Measurements from ENCODE around the gene MRLN. TPM values are rescaled to one million over a fixed set of nuclear protein-coding genes. Genes with fewer than 3 reads are reported as not detected.

The MRLN gene
- total RNA-seq, 1 donor from 2014 or later: not detected

DNA sequence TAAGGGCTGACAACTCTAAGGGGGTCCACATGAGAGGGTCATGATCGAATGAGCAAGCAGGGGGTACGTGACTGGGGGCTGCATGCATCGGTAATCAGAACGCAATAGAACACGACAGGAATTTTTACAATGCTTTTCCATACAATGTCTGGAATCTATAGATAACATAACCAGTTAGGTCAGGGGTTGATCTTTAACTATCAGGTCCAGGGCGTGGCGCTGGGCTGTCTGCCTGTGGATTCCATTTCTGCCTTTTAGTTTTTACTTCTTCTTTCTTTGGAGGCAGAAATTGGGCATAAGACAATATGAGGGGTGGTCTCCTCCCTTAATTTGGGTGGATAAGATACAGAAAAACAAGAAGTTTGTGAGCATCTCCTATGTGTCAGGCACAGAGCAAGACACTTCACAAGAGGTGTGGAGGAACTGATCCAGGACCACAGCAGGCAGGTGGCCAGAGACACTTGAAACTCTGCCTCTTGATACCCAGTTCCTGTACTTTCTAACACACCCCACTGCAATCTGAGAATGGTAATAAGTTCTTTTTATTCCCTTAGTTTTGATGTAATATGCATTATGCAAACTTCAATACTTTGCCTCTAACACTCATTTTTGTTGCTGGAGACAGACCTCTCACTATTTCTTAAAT, 18.0 kb upstream of the MRLN start:
- no peak for DNase-seq
- Histone ChIP-seq H3K27ac (no peak overlapping the region), H3K9me3 (no peaks in the 10 kb centered on the region), H3K36me3 (no peaks in the 10 kb centered on the region), H3K4me3 (no peak overlapping the region), H3K4me1 (no peaks in the 10 kb centered on the region), H3K27me3 (ENCODE audit: low read depth) (no peaks in the 10 kb centered on the region)
- TF ChIP-seq, protein P1, sequence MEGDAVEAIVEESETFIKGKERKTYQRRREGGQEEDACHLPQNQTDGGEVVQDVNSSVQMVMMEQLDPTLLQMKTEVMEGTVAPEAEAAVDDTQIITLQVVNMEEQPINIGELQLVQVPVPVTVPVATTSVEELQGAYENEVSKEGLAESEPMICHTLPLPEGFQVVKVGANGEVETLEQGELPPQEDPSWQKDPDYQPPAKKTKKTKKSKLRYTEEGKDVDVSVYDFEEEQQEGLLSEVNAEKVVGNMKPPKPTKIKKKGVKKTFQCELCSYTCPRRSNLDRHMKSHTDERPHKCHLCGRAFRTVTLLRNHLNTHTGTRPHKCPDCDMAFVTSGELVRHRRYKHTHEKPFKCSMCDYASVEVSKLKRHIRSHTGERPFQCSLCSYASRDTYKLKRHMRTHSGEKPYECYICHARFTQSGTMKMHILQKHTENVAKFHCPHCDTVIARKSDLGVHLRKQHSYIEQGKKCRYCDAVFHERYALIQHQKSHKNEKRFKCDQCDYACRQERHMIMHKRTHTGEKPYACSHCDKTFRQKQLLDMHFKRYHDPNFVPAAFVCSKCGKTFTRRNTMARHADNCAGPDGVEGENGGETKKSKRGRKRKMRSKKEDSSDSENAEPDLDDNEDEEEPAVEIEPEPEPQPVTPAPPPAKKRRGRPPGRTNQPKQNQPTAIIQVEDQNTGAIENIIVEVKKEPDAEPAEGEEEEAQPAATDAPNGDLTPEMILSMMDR (IDR thresholded peaks at IDR 0.05): no peak
- intact Hi-C loops (cut with DNase I): no loop called here
- ATAC-seq: no peak

DNA sequence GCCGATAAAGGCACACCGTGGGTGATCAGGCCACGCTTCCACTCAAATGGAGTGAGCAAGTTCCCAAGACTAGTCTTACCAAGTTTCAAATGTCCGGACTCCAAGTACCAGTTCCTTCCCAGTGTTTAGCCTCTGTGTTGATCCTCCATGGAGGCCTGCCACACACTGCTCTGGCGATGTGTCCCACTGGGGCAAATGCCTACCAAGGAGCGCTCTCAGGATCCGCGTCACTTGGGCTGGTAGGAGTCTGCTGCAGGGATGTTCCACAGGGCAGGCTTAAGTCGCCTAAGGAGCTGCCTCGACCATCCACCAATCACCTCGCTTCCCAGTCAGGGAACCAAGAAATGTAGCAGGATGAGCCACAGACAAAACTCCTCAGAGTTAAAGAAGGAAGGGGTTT, 17.4 kb upstream of the MRLN start:
- H3K36me3 ChIP-seq: no peaks in the 10 kb centered on the region
- intact Hi-C loops (cut with DNase I): no loop called here
- ATAC-seq (no peak), DNase-seq (no peak)
- TF ChIP-seq, protein P1 (IDR thresholded peaks at IDR 0.05): no peak
- H3K27ac ChIP-seq: no peak overlapping the region
- no peak overlapping the region for H3K4me3 ChIP-seq
- no peaks in the 10 kb centered on the region for H3K27me3 ChIP-seq (ENCODE audit: low read depth)
- H3K9me3 ChIP-seq: no peaks in the 10 kb centered on the region
- no peaks in the 10 kb centered on the region for H3K4me1 ChIP-seq

DNA sequence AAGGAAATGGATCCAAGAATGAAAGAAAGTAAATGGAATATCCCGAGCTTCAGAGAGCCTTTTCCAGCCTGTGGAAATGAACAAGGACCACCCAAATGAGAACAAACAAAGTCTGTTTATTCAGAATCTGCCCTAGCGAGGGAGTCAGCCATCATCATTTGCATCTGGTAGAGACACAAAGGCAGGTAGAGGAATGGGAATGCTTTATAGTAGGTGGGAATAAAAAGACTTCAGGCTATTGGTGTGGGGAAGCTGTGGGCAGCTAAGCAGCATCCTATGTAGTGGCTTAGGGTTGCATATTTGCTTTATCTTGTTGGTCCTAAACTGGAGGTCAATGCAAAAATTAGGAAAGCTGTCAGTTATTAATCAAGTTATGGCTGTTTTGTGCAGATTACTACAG, 9.2 kb upstream of the MRLN start:
- H3K4me3 ChIP-seq: no peak overlapping the region
- ATAC-seq (no peak), DNase-seq (no peak)
- TF ChIP-seq, protein P1 (IDR thresholded peaks at IDR 0.05): no peak
- no peaks in the 10 kb centered on the region for H3K4me1 ChIP-seq
- H3K27ac ChIP-seq: no peak overlapping the region
- intact Hi-C loops (cut with DNase I): no loop called here
- H3K27me3 ChIP-seq (ENCODE audit: low read depth): no peaks in the 10 kb centered on the region
- H3K36me3 ChIP-seq: no peaks in the 10 kb centered on the region
- no peaks in the 10 kb centered on the region for H3K9me3 ChIP-seq

DNA sequence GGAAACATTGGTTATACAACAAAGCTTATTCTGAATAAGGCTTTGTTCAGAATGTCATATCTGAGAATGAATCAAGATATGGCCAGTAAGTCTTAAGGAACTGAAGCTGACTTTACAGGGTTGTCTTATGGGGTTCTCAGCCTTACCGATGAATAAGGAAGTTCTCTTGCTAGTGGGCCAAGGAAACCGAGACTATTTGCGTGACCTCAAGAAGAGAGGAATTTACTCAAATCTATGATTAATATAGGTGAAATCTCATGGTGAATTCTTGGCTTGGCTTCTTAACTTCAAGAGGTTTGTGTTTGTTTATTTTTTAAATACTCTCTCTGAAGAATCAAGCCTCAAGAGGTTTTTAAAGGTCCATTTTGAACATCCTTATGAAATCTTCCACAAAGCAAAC, 4.7 kb upstream of the MRLN start:
- Histone ChIP-seq H3K9me3 (no peaks in the 10 kb centered on the region), H3K4me1 (no peaks in the 10 kb centered on the region), H3K27ac (no peak overlapping the region), H3K4me3 (no peak overlapping the region), H3K27me3 (ENCODE audit: low read depth) (no peaks in the 10 kb centered on the region), H3K36me3 (no peaks in the 10 kb centered on the region)
- ATAC-seq (no peak), DNase-seq (no peak)
- intact Hi-C loops (cut with DNase I): no loop called here
- TF ChIP-seq, protein P1 (IDR thresholded peaks at IDR 0.05): no peak

DNA sequence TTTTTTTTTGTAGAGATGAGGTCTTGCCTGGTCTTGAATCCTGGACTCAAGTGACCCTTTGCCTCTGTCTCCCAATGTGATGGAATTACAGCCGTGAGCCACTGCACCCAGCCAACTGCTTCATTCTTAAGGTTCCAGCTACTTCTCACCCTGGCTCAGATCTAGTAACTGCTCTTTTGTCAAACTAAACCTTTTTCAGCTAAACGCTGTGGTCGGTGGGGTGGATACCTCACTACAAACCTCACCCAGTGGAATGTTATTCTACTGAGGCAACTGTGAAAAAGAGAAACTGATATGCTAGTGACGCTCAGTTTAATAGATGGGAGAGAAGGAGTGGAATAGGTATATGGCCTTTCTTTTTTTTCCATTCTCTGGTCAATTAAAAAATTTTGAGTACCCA, 1.7 kb upstream of the MRLN start:
- DNase-seq: no peak
- H3K36me3 ChIP-seq: no peaks in the 10 kb centered on the region
- no peaks in the 10 kb centered on the region for H3K4me1 ChIP-seq
- no peak overlapping the region for H3K4me3 ChIP-seq
- H3K27me3 ChIP-seq (ENCODE audit: low read depth): no peaks in the 10 kb centered on the region
- no peak for ATAC-seq
- H3K27ac ChIP-seq: no peak overlapping the region
- H3K9me3 ChIP-seq: no peaks in the 10 kb centered on the region
- intact Hi-C loops (cut with DNase I): no loop called here
- TF ChIP-seq, protein P1 (IDR thresholded peaks at IDR 0.05): no peak

Data from lower lobe of right lung (tissue), 2 donors.